ENCODE measurements around the gene TCL1A.

GRCh38 chr14:95666450-95666849 lies 47.5 kb downstream of the TCL1A start:
- TF ChIP-seq POLR2AphosphoS5 (IDR thresholded peaks at IDR 0.05; ENCODE audit: borderline replicate concordance, low read depth, low read length) (no peak), EZH2 (IDR thresholded peaks at IDR 0.05) (no peak)
